HL-60 (cell line): Measurements from ENCODE around the gene HDAC9.

Experiments used
- CTCF ChIP-seq: IDR thresholded peaks from one replicate; pipeline ENCODE4 v1.5.1; 2011; ENCODE audit warnings: low read length, control low read depth, inconsistent platforms; ENCODE audit not compliant: insufficient read depth
- POLR2AphosphoS5 ChIP-seq: IDR thresholded peaks from 2 replicates; pipeline ENCODE4 v1.6.1; 2012; ENCODE audit warnings: low read depth
- REST ChIP-seq: IDR thresholded peaks from 2 replicates; pipeline ENCODE4 v1.6.1; 2012; ENCODE audit warnings: low read depth; ENCODE audit not compliant: insufficient replicate concordance
- SPI1 ChIP-seq: IDR thresholded peaks from 2 replicates; pipeline ENCODE4 v1.6.1; 2012; ENCODE audit warnings: low read depth, mild to moderate bottlenecking, borderline replicate concordance

GRCh38 chr7:18976715-18977471, 481.3 kb downstream of the HDAC9 start:
- TF ChIP-seq CTCF (no peak), POLR2AphosphoS5 (no peak), REST (no peak), SPI1 (no peak)
